HG02943 (cell line): ENCODE data around the gene EIF3J.
"Not testable (repeated sequence)": the region's sequence is repeated elsewhere in the genome, so short reads cannot be mapped to it uniquely, and the experiment has no call there.

ENCODE experiments used
- ATAC-seq: cut with Tn5 transposase; IDR thresholded peaks from one replicate; pipeline ENCODE4 v1.9.1; 2021; ENCODE audit warnings: mild to moderate bottlenecking, low read depth, moderate library complexity; ENCODE audit not compliant: unreplicated experiment

The EIF3J gene, protein sequence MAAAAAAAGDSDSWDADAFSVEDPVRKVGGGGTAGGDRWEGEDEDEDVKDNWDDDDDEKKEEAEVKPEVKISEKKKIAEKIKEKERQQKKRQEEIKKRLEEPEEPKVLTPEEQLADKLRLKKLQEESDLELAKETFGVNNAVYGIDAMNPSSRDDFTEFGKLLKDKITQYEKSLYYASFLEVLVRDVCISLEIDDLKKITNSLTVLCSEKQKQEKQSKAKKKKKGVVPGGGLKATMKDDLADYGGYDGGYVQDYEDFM

DNA sequence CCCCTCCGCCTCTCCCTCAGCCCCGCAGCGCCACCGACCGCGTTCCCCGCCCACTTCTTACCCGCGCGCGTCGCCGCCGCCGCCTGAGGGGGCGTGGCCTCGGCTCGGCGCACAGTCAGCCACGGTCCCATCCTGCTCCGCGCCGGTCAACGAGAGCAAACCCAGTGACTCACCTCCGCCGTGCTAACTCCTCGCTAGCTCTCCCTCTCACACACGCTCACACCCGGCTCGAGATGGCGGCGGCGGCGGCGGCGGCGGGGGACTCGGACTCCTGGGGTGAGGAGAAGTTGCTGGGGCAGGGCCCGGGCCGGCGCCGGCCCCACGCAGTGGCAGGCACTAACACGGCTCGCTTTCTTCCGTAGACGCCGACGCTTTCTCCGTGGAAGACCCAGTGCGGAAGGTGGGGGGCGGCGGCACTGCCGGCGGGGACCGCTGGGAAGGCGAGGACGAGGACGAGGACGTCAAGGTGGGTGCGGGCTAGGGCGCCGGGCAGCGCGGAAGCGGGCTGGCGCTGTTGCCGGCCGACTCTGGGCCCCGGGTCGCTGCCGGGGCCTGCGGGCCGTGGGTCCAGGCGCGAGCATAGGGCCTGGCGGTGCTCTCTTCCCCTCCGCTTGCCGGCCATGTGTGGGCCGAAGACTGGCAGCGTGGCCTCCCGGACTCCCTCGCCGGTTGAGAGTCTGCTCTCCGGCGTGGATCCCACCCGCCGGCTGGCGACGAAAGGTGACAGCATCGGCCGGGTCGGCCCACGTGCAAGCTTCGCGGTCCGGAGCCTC lies at the start of gene EIF3J:
Gene EIF3J, plus strand, starts transcription at position 186 of the 773 bp plus-strand sequence. Its CDS starts 48 bp downstream, at position 234.
- ATAC-seq = peak; percentile 82

DNA sequence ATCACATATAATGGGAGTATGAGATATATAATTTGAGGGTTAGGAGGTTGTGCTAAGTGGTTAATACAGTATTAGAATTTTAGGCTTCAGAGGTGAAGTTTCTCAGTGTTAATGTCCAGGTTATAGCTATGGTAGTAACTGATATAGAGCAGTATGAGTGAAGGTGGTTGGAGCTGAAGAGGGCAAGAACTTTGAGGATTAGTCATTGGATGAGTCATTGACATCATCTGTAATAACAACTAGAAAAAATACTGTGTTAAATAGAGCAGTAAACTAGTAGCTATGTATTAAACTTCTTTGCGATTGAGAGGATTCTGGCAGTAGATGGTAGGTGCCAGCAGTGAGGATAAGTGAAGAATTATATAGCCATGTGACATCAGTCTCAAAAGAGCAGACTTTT lies 47.5 kb upstream of the EIF3J start:
- no peak for ATAC-seq

DNA sequence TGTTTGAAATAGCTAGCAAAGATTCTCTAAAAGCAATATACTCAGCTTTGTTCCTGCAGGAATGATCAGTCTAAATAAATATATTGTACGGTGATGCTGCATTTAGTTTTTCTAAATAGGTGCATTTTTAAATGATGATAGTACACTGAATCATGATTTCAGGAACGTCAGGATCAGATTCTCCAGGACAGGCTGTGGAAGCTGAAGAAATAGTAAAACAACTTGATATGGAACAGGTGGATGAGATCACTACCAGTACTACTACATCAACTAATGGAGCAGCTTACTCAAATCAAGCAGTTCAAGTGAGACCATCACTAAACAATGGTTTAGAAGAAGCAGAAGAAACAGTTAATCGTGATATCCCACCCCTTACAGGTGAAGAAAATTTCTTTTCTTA lies 46.3 kb upstream of the EIF3J start:
- no peak for ATAC-seq

DNA sequence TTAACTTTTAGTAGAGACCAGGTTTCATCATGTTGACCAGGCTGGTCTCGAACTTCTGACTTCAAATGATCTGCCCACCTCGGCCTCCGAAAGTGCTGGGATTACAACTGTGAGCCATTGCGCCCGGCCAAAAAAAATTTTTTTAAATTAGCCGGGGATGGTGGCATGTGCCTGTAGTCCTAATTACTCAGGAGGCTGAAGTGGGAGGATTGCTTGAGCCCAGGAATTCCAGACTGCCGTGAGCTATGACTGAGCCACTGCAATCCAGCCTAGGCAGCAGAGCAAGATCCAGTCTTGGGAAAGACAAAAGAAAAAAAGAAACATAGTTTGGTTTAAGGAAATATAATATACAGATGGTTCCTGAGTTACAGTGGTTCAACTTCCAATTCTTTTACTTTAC lies 44.9 kb upstream of the EIF3J start:
- ATAC-seq = no peak

GRCh38 chr15:44492672-44493071 lies 44.3 kb upstream of the EIF3J start:
- ATAC-seq = no peak

DNA sequence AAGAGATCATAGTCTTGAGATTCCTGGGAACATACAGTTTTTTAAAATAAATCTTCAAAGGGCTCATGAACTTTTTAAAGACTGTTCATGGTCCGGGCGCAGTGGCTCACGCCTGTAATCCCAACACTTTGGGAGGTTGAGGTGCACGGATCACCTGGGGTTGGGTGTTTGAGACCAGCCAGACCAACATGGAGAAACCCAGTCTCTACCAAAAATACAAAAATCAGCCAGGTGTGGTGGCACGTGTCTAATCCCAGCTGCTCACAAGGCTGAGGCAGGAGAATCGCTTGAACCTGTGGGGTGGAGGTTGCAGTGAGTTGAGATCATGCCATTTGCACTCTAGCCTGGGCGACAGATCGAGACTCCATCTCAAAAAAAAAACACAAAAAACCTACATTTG lies 41.4 kb upstream of the EIF3J start:
- ATAC-seq = no peak

- ATAC-seq = no peak
These were observed 36.4 kb upstream of the EIF3J start for GRCh38 chr15:44500555-44500954.

GRCh38 chr15:44501768-44502366 lies 35.1 kb upstream of the EIF3J start:
- ATAC-seq = no peak

- no peak for ATAC-seq
These were observed 20.5 kb upstream of the EIF3J start for GRCh38 chr15:44516436-44516835.

DNA sequence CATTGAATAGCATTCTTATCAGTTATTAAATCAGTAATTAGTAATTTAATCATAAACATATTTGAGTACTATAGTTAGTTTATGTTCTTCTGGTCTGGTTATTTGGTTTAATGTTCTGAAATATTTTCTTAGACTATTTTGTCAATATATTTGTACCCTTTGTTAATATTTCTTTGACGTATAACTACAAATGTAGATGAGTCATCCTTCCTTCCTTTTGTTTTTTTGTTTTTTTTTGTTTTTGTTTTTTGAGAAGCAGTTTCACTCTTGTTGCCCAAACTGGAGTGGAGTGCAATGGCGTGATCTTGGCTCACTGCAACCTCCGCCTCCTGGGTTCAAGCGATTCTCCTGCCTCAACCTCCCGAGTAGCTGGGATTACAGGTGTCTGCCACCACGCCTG lies 17.4 kb upstream of the EIF3J start:
- no peak for ATAC-seq

GRCh38 chr15:44525018-44525417 lies 11.9 kb upstream of the EIF3J start:
- ATAC-seq = no peak

DNA sequence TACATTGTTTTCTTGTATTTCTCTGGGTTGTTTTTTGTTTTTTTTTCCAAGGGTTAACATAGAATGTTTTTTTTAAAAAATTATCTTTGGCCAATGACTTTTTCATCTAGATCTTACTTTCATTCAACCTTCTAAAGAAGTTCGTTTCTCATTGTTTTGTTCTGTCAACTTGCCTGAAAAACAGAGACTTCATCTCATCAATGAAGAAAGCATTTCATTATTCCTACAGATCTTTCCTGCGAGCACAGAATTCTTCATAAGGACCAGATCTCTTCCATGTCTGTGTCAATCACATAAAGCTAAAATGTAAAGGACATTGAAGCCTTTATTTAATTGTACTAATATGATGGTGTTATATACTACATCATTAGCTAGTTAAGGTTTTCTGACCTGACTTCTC lies 9.7 kb upstream of the EIF3J start:
- no peak for ATAC-seq

- no peak for ATAC-seq
These were observed 6.9 kb upstream of the EIF3J start for GRCh38 chr15:44529864-44530604.

- no peak for ATAC-seq
These were observed 6.3 kb upstream of the EIF3J start for GRCh38 chr15:44530653-44531052.

DNA sequence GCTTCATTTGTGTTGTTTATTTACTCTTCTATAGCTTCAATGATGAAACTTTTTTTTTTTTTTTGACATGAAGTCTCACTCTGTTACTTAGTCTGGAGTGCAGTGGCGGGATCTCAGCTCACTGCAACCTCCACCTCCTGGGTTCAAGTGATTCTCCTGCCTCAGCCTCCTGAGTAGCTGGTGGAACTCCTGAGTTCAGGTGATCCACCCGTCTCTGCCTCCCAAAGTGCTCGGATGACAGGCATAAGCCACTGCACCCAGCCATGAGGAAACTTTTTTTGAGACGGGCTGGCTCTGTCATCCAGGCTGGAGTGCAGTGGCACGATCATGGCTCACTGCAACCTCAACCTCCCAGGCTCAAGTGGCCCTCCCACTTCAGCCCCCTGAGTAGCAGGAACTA lies 4.7 kb upstream of the EIF3J start:
- not testable (repeated sequence) for ATAC-seq

- ATAC-seq = no peak
These were observed 4.3 kb upstream of the EIF3J start for GRCh38 chr15:44532689-44533088.

- no peak for ATAC-seq
These were observed 1.9 kb upstream of the EIF3J start for GRCh38 chr15:44535092-44535491.

DNA sequence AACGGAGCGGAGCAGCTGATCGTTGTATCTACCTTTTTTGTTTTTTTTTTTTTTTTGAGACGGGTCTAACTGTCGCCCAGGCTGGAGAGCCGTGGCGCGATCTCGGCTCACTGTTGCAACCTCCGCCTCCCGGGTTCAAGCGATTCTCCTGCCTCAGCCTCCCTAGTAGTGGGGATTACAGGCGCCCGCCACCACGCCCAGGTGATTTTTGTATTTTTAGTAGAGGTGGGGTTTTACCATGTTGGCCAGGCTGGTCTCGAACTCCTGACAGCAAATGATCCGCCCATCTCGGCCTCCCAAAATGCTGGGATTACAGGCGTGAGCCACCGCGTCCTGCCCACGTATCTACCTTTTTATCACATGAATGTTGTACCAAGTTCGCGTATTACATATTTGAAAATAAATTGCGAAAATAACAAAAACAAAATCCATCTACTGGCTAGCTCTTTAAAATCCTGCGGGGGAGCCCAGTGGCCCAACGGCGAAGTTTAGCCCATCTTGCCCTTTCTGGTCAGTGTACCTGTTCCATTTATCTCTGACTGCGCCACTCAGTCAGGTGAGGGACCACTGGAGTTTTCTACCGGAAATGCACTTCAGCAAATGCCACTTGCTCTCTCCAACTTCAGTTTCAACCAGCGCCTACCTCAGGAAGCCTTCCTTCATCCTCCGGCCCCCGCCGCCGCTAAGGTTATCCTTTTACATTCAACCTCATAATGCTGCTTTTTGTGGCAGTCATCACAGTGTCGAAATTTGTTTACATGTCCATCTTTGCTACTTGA lies 1.2 kb upstream of the EIF3J start:
- ATAC-seq = no peak

DNA sequence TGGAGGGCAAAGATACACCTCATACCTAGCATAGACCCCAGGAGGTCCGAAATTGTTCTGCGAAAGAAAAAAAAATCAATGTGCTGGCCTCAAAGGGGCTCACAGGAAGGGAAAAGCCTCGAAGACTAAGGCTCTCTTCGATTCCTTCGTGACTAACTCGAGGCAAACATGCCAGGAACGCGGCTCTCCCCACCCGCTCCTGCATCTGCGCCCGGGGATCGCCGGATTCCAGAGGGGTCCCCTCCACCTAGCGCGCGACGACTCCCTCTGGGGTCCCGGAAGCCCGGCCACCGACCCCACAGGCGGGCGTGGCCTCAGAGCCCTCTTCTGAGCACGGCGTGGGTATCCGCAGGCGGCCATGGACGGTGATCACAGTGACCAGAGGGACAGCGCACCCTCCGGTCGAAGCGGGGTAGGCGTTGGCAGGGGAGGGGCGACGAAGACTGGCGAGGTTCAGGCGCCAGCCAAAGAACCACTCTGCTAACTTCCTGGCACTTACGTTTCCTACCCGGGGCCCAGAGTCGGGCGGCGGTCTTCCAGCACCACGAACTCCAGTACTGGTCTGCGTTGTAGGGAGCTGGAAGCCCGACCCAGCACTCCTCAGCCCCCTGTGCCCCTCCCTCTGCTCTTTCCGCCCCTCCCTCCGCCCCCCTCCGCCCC lies 515 bp upstream of the EIF3J start:
- ATAC-seq = peak; percentile 62

- ATAC-seq = no peak
These were observed 841 bp downstream of the EIF3J start for GRCh38 chr15:44537735-44538240.
